ENCODE data around the gene A4GALT. TPM values are rescaled to one million over a fixed set of nuclear protein-coding genes. Genes with fewer than 3 reads are reported as not detected.

The A4GALT gene
- total RNA-seq, 1 donor from 2014 or later = 32.8 TPM

DNA sequence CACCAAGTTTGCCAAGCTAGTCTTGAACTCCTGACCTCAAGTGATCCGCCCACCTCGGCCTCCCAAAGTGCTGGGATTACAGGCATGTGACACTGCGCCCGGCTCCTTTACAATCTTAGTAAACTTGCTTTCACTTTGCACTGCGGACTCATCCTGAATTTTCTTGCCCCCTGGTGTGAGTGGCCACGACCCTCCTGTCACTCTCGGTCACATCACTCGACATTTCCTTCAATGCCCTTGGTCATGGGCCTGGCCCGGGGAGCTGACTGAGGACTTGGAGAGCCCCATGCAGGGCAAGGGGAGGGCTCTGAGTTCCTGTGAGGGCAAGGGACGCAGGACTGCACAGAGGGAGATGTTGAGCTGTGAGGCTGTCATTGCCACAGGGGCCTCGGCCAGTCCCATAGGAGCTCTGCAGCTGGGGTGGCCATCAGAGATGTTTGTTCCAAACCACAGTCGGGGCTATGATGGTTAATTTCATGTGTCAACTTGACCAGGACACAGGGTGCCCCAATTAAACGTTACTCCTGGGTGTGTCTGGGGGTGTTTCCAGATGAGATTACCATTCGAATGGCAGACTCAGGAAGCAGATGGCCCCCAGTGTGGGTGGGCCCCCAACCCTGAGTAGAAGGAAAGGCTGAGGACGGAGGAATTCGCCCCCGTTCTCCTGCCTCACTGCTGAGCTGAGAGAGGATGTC is 21.2 kb downstream of the A4GALT start:
- H3K9me3 Mint-ChIP-seq (ENCODE audit: unreplicated experiment) = no peaks in the 10 kb centered on the region
- TF ChIP-seq, protein P1, sequence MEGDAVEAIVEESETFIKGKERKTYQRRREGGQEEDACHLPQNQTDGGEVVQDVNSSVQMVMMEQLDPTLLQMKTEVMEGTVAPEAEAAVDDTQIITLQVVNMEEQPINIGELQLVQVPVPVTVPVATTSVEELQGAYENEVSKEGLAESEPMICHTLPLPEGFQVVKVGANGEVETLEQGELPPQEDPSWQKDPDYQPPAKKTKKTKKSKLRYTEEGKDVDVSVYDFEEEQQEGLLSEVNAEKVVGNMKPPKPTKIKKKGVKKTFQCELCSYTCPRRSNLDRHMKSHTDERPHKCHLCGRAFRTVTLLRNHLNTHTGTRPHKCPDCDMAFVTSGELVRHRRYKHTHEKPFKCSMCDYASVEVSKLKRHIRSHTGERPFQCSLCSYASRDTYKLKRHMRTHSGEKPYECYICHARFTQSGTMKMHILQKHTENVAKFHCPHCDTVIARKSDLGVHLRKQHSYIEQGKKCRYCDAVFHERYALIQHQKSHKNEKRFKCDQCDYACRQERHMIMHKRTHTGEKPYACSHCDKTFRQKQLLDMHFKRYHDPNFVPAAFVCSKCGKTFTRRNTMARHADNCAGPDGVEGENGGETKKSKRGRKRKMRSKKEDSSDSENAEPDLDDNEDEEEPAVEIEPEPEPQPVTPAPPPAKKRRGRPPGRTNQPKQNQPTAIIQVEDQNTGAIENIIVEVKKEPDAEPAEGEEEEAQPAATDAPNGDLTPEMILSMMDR (IDR thresholded peaks at IDR 0.05) = no peak
- peak overlapping the region; percentile 50 for H3K4me3 Mint-ChIP-seq (ENCODE audit: unreplicated experiment)
- no peaks in the 10 kb centered on the region for H3K27me3 Mint-ChIP-seq (ENCODE audit: unreplicated experiment)
- H3K4me1 Mint-ChIP-seq (ENCODE audit: unreplicated experiment) = peaks cover 38% of the 10 kb centered on the region
- no peak for DNase-seq (ENCODE audit: extremely low spot score, unreplicated experiment)
- peak overlapping the region; percentile 86 for H3K27ac Mint-ChIP-seq (ENCODE audit: unreplicated experiment)
- H3K36me3 Mint-ChIP-seq (ENCODE audit: unreplicated experiment) = no peaks in the 10 kb centered on the region

DNA sequence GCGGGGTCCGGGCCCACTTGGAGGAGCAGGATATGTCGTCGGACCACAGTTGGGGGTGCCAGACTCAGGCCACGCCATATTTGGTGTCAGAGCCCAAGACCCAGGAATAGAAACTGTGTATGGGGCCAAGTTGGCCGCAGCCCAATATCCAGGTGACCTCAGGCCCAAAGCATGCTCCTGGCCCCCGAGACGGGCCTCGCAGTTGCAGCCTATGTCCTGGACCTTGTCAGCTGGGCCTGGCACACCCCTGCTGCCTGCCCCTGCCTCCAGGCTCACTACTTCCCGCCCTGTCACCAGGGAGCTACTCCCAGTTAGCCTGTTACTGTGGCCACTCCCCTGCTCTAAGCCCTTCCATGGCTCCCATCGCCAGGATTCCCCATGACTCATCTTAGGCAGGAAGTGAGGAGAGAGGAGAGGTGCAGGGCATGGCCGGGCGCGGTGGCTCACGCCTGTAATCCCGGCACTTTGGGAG is 23.1 kb downstream of the A4GALT start:
- H3K4me1 Mint-ChIP-seq (ENCODE audit: unreplicated experiment) = peaks cover 38% of the 10 kb centered on the region
- H3K4me3 Mint-ChIP-seq (ENCODE audit: unreplicated experiment) = no peak overlapping the region
- H3K27me3 Mint-ChIP-seq (ENCODE audit: unreplicated experiment) = no peaks in the 10 kb centered on the region
- H3K36me3 Mint-ChIP-seq (ENCODE audit: unreplicated experiment) = no peaks in the 10 kb centered on the region
- H3K9me3 Mint-ChIP-seq (ENCODE audit: unreplicated experiment) = no peaks in the 10 kb centered on the region
- DNase-seq (ENCODE audit: extremely low spot score, unreplicated experiment) = peak; percentile 89
- TF ChIP-seq, protein P1 (IDR thresholded peaks at IDR 0.05) = no peak
- H3K27ac Mint-ChIP-seq (ENCODE audit: unreplicated experiment) = peak overlapping the region; percentile 69

DNA sequence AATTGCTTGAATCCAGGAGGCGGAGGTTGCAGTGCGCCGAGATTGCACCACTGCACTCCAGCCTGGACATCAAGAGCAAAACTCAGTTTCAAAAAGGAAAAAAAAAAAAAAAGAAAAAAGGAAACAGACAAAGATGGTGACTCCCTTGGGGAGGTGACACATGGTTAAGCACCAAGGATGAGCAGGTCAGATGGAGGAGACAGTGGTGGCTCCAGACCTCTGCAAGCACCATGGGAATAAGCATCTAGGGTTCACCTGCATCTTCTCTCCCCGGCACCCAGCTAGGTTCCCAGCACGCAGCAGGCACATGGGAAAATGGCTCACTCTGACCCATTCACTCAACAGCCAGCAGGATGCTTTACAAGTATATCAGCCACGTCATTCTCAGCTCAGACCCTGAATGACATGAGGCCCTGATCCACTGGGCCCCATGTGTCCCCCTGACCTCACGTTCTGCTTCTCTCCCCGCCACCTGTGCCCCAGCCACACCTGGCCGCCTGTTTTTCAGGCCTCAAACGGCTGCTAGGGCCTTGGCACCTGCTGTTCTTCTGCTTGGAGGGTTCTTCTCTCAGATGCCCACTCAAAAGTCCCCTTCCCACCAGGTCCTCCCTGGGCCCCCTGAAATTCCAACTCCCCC is 24.2 kb downstream of the A4GALT start:
- H3K4me3 Mint-ChIP-seq (ENCODE audit: unreplicated experiment) = no peak overlapping the region
- H3K9me3 Mint-ChIP-seq (ENCODE audit: unreplicated experiment) = no peaks in the 10 kb centered on the region
- H3K4me1 Mint-ChIP-seq (ENCODE audit: unreplicated experiment) = peaks cover 38% of the 10 kb centered on the region
- H3K27ac Mint-ChIP-seq (ENCODE audit: unreplicated experiment) = no peak overlapping the region
- H3K27me3 Mint-ChIP-seq (ENCODE audit: unreplicated experiment) = no peaks in the 10 kb centered on the region
- TF ChIP-seq, protein P1 (IDR thresholded peaks at IDR 0.05) = no peak
- no peaks in the 10 kb centered on the region for H3K36me3 Mint-ChIP-seq (ENCODE audit: unreplicated experiment)
- no peak for DNase-seq (ENCODE audit: extremely low spot score, unreplicated experiment)

DNA sequence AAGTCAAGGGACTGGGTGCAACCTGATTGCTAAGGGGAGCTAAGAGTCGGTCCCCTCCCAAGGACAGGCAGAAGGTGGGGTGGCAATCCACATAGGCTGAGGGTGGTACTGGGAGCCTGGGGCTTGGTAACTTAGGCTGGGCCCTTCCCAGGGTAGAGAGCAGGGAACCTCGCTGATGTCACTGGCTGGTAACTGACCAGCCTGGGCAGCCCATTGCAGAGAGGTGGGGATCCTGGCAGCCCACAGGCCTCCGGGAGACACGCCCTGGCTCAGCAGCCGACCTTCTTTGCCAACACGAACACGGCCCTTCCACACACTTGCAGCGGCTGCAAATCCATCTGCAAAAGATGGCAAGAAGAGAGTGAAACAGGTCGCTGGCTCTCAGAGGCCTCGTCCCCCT is 25.4 kb downstream of the A4GALT start:
- Mint-ChIP-seq H3K4me1 (ENCODE audit: unreplicated experiment) (peaks cover 41% of the 10 kb centered on the region), H3K36me3 (ENCODE audit: unreplicated experiment) (peaks cover 4% of the 10 kb centered on the region), H3K27me3 (ENCODE audit: unreplicated experiment) (no peaks in the 10 kb centered on the region), H3K27ac (ENCODE audit: unreplicated experiment) (no peak overlapping the region), H3K9me3 (ENCODE audit: unreplicated experiment) (no peaks in the 10 kb centered on the region), H3K4me3 (ENCODE audit: unreplicated experiment) (no peak overlapping the region)
- TF ChIP-seq, protein P1 (IDR thresholded peaks at IDR 0.05) = no peak
- DNase-seq (ENCODE audit: extremely low spot score, unreplicated experiment) = no peak

All from osteocyte (in vitro differentiated cells).